ENCODE measurements around the gene LIMCH1.
"Not testable (repeated sequence)": the region's sequence is repeated elsewhere in the genome, so short reads cannot be mapped to it uniquely, and the experiment has no call there.

Gene LIMCH1

DNA sequence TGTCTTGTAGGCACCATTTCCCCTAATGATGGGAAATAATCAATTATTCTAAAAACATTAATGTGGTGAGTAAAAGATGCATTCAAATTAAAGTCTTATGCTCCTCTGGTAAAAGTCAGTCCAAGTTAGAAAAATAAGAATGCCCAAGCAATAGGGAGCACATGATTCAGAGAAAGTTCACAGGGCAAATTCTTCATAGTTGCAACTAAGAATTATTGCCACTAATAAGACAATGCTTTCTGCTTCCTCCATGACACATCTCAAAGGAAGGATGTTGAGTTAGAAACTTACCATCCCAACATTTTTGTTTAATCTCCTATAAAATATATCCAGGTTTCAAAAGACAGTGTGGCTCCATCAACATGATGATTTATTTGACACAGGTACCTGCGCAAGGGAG lies 184.2 kb downstream of the LIMCH1 start:
- no peak for DNase-seq (ENCODE audit: low read depth in 2 of 2, low spot score in 1 of 2)

DNA sequence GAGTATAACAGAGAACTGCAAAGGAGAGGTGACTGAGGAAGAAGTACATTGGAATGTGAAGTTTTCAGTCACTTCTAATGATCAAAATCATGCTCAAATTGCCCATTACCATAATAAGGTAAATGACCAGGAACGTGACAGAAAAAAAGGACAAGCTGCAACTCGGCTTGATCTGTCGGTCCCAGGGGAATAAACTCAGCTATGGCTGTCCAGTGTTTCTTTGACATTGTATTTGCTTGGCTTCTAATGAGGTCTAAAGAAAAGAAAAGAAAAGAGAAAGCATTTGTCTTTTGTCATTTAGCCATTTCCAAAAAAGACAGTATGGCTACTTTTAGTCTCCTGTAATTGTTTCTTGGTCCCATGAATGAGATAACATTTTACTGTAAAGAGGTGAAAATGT lies 185.3 kb downstream of the LIMCH1 start:
- DNase-seq (ENCODE audit: low read depth in 2 of 2, low spot score in 1 of 2): no peak

DNA sequence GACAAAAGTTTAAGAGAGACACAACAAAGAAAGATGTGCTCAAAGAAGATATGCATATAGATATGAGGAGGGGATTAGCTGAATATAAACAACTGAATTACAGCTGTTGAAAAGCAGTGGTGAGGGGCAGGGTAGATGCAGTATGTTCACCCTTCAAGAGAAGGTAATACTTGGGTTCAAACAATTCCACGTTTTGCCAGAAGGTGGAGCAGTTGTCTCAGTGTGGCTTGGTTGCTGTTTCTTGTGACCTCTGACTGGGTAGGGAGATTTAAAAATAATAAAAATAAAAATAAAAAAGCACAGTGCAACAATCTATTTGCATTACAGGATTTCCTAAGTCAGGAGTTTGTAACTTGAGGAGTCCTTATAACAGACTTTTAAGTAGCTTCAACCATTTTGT lies 187.3 kb downstream of the LIMCH1 start:
- no peak for DNase-seq (ENCODE audit: low read depth in 2 of 2, low spot score in 1 of 2)

DNA sequence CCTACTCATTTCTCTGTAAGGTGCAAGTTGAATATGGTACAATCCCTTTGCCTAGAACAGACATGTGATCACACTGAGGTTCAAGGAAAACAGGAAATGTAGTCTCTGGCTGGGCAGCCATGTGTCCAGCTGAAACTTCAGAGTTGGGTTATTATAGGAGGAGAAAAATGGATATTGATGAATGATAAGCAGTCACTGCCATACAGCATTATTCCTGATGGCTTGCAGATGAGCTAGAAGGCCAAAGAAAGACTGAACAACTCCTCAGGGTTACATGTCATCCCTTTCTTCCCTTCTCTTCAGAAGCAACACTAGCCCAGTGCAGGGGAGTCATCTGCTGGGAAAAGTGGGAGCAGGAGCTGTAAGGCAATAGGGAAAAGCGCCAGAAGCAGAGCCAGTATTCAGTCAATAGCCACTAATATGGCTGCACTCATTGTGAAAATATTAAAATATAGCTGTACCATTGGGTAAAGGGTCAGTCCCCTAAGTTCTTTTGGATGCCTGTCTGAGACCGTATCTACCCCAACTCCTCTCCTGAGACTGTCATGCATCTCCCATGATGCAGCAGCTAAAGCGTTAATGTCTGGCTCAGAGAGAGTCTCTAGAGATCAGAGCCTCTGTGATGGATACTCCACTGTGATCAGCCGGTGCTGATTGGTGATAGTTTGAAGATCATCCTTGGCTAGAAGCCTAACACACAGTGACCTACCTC lies 190.1 kb downstream of the LIMCH1 start:
- DNase-seq (ENCODE audit: low read depth in 2 of 2, low spot score in 1 of 2): no peak

DNA sequence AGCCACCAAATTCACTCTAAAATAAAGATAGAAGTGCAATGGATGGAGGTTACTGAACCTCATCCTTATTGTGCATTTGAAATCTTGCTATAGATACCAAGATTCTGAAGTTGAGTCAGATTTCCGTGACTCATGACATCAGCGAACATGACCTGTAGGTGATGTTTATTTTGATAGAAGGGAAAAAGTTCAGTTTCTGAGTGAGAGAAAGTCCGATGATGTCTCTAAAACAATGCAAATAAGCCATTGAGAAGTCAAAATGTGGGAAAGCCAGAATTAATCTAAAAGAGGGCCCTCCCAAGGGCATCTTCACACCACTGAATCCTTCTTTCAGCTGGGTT lies 190.6 kb downstream of the LIMCH1 start:
- no peak for DNase-seq (ENCODE audit: low read depth in 2 of 2, low spot score in 1 of 2)

DNA sequence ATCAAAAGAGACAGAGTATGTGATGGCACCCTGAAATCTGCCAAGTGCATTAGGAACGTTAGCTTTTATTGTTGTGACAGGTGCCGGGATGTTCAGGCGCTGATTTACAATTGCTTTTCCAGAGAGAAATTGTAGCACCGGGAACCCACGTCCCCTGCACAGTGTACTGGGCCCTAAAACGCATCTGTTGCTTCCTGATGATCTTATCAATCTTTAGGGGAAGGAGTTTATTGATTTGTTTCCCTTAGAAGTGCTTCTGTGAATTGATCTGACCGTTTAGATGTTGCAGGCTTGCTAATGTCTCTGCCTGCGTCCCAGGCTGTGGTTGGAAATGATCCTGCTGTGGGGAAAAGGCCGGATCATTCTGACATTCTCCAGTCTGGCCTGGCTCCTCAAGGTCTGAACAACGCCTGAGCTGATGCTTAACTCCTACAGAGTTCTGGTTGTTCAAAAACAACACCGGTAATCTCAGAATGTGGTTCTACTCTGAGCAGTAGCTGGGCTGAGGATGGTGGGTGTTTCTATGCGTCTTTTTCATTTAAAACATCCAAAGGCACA lies 193.7 kb downstream of the LIMCH1 start:
- no peak for DNase-seq (ENCODE audit: low read depth in 2 of 2, low spot score in 1 of 2)

DNA sequence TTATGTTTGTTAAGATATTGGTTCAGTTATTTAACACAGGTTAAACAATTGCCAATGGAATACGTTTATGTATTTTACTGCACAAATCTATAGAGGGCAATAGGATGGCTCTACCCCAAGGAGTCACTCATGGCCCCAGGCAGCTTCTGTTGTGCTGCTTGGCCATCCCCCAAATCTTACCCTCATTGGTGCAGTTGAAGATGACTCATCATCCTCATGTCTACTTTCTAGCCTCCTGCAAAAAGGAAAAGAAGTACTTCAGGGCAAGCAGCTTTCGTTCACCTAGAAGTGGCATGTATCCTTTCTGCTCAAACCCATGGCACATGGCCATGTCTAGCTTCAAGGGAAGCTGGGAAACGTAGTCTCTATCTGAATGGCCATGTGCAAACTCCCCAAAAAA lies 196.4 kb downstream of the LIMCH1 start:
- DNase-seq (ENCODE audit: low read depth in 2 of 2, low spot score in 1 of 2): no peak

DNA sequence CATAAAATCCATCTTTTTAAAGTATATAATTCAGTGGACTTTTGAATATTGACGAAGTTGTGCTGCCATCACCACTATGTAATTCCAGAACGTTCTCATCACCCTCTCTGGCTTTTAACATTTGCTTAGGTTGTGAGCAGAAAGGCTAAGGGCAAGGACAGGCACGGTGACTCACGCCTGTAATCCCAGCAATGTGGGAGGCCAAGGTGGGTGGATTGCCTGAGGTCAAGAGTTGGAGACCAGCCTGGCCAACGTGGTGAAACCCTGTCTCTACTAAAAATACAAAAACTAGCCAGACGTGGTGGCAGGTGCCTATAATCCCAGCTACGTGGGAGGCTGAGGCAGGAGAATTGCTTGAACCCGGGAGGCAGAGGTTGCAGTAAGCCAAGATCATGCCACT lies 199.5 kb downstream of the LIMCH1 start:
- DNase-seq (ENCODE audit: low read depth in 2 of 2, low spot score in 1 of 2): not testable (repeated sequence)

DNA sequence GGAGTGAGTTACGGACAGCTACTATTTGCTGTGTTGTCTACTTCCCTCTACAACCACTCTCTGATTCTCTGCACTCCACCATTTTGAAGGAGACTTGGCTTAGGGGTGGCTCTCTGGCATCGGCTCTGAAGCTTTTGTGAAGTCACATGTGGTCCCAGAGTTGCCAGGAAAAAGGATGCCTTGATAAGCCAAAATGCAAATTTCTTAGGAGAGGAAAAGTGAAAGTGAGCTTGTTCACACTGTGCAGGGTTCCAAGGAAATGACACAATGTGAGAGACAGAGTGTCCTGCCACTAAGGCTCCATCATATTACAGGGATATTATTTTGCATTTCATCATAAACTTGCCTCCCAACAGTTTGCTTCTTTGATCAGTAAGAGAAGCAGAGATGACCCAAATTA lies 203.4 kb downstream of the LIMCH1 start:
- DNase-seq (ENCODE audit: low read depth in 2 of 2, low spot score in 1 of 2): no peak

DNA sequence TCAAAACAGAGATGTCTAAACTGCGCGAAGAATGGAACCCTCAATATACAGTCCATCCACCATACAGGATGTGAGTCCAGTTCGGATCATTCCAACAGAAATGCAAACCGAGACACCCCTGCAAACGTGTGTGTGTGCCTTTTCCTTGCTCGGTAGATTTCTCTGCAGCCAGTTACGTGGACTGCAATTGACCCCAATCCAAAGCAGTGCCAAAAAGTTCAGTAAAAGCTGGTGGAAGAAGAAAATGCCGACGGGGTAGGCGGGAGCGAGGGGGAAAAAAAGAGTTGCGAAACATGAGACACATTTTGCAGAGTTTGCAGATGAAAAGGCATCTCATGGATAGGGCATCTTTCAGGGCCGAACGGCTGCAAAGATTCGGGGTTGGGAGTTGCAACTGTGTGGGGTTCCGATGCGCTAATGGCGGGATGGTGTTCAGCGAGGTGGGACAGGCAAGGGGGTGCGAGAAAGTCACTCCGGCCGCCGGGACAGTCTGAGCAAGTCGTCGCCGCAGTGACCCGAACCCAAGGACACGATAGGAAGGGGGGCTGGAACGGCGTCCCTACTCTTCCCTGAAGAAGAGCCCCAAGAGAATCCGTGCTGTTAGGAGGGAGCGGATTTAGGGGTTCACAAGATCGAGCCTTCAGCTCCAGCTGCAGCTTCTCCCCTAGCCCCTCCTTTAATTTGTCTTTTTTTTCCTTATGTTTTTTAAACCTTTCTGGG lies 206.8 kb downstream of the LIMCH1 start:
- no peak for DNase-seq (ENCODE audit: low read depth in 2 of 2, low spot score in 1 of 2)

DNA sequence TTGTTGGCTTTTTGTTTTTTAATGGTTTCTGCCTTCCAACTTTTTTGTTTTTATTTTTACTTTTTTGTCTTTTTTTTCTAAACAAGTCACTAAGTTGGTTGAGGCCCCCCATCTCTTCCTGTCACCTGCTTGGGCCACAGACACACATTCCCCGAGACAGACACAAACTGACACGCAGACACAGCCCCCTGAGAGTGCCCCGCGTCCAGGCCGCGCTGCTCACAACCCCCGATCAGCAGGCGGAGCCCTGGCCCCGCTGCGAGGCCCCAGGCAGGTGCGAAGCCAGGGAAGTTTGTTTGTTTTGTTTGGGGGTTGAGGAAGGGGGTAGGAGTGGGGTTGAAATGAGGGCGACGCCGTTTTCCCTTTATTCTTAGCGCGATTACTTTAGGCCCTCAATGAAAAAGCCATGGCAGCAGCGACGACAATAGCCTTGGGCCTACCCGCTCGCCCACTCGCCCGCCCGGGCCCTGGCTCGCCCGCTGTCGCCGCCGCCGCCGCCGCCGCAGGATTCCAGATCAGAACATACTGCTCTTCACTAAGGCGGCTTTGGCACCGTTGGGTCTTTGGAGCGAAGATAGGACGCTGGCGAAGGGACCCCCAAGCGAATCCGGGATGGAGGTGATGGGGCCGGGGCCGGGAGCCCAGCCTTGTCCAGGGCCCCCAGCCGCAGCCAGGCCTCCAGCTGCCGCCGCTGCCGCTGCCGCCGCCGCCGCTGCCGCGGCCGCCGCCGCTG lies 207.5 kb downstream of the LIMCH1 start:
- DNase-seq (ENCODE audit: low read depth in 2 of 2, low spot score in 1 of 2): no peak

DNA sequence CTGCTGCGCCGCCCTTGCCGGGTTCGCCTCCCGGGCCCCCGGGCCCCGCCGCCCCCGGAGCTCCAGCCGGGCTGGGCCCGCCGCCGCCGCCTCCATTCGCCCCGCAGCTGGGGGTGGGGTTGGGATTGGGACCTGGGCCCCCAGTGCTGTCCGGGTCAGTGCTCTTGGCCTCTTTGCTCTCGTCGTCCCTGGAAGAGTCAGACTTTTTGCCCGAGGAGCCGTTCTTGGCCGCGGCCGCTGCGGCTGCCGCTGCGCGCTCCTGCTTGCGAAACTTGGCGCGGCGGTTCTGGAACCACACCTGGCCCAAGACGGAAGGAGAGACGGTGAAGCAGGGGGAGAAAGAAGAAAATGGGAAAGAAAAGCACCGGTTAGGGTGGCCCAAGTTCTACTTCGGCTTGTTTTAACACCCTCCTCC lies 208.1 kb downstream of the LIMCH1 start:
- no peak for DNase-seq (ENCODE audit: low read depth in 2 of 2, low spot score in 1 of 2)

DNA sequence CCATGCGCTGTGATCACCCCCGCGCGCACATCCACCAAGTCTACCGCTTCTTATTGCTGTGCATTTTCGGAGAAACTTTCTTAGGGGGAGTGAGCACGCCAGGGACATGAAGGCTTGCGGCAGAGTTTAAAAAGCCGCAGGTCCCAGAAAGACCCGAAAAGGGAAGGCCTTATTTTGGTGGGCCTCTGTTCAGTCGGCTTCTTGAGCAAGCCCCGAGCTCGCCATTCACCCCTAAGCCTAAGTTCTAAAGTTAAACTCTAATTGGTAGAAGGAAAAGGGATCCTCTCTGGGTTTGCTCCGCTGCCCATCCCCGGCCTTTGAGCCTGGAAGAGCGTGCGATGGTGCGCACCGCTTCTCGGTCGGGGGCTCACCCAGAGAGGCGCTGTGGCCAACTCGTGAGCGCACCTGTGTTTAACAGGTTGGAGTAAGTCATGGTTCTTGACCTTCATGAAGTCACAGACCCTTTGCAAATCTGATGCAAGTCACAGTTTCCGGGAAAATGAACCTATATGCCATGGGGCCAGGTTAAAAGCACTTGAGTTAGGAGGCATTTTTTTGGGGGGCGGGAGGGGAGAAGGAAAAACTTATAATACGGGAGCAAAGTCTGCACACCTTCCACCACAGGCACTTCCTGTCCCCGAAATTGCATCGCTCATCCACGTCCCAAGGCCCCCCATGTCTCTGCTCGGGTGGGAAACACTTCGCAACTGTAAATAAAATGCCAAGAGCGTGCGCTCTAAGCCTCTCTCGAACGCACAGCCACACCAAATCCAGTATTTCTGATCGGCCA lies 208.7 kb downstream of the LIMCH1 start:
- DNase-seq (ENCODE audit: low read depth in 2 of 2, low spot score in 1 of 2): no peak

DNA sequence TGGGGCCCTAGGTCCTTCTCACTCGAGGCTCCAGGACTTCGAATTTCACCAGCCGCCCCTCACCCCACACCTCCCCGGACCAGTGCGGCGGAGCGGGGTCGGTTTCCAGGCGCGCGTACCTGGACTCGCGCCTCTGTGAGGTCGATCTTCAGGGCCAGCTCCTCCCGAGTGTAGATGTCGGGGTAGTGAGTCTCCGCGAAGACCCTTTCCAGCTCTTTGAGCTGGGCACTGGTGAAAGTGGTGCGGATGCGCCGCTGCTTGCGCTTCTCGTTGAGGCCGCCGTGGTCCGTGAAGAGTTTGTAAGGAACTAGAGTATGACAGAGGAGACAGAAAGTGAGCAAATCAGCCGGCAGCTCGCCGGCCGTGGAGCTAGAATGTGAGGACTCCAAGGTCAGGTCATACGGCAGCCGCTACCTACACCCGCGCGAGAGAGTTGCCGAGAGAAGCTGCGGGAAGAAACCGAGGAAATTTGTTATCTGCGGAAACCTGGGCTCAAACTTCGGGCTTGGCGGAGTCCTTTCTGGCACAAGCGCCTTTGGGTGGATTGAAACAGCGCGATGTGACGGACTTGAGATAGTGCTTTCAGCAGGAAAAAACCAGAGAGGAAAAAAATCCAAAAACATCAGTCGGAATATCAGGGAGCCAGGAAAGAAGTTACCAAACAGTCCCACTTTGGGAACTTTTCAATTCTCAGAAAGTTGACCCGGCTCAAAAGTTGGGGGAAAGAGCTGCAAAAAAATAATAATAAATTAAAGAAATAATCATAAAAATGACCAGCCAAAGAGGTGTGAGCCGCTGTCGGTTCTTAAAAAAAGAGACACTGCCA lies 209.5 kb downstream of the LIMCH1 start:
- DNase-seq (ENCODE audit: low read depth in 2 of 2, low spot score in 1 of 2): no peak

DNA sequence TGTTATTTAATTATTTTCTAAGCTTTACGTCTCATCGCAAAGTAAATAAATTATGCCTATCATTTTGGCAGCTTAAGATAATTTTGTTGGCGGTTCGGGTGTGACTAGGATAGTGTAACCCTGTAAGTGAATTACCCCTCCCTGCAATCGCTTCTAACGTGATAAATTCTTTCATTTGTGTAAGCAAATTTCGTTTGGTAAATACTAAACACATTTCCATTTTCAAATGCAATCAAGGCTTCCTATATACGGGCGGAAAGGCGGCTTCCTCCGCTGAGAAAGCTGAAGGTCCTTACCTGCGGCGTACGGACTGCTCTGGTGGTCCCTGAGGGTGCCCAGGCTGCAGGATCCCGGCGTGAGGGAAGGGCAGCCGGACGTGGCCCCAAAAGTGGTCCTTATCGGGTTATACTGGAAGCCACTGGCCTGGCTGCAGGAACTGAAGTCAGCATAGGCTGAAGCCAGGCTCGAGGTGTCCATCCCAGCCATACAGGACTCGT lies 210.2 kb downstream of the LIMCH1 start:
- DNase-seq (ENCODE audit: low read depth in 2 of 2, low spot score in 1 of 2): no peak

DNA sequence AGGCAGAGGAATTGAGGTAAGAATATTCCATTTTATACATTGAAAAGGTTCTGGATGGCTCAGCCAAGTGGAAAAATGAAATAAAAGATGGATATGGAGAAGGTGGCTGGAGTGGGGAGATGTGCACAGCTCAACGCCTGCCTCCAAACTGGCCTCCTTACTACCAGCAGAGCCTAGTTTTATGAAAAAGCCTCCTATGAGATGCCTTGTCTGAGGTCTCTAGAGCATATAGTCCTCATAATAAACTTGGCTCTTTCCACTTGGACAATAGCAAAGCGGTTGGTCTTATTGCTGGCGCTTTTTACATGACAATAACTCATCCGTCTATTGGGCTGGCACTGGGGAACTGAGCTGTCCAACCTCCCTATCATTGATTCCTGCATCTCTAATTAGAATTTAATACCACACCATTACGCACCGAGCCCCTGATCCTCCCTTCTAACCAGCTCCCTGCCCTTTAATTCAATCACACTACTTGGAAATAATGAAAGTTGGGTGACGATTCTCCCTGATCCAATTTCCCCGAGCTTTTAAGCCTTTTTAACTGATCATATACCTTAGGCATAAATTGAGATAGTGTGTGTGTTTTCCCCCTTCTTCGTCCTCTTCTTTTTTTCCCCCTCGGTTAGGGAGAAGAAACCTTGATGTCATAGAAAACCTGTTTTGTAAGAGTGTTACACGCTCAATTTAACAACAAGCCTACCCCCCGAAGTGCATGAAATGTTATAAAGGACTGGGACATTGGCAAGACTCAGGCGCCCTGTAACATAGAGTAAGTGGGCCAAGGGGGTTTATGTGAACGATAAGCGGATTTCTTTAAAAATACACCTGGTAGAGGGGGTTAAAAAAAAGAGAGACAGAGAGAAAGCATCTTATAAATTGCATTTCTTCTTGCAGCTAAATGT lies 210.9 kb downstream of the LIMCH1 start, which contains the start of gene PHOX2B:
TSS of gene PHOX2B (minus strand) at position 155 of the 905 bp plus-strand sequence. CDS start at position 40, 115 bp downstream.
- no peak for DNase-seq (ENCODE audit: low read depth in 2 of 2, low spot score in 1 of 2)

DNA sequence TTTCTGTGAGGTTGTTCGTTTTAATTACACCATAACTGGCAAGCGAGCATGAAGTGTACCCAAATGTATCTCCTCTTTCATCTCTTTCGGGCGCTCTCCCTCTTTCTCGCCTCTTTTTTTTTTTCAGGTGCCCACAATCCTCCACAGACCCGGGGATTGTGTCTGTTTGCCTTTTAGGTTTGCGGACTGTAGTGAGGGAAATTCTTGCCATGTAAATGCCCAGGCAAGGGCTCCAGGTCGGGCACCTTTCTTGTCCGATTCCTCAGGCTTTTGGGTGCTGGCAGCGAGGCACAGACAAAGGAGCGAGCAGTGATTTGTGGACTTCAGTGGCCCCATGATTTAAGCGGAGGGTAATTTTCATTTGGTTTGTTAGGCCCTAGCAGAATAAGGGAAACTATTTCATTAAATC lies 211.7 kb downstream of the LIMCH1 start:
- no peak for DNase-seq (ENCODE audit: low read depth in 2 of 2, low spot score in 1 of 2)

All from stimulated activated CD8-positive, alpha-beta memory T cell treated with anti-CD3 and anti-CD28 coated beads, Interleukin-4, amount 100 ng/mL, for 4 hours (primary cell).